Measurements from ENCODE around the gene NMNAT2. TPM values are rescaled to one million over a fixed set of nuclear protein-coding genes. Genes with fewer than 3 reads are reported as not detected.

Gene NMNAT2
- not detected in 2 replicates for total RNA-seq

GRCh38 chr1:183417772-183418491, at the start of gene NMNAT2:
Gene NMNAT2, minus strand, starts transcription at chr1:183418380. Its CDS starts 113 bp downstream, at chr1:183418267.
- DNase-seq (ENCODE audit: low spot score) = no peak
- Mint-ChIP-seq H3K9me3 (no peaks in the 10 kb centered on the region), H3K27ac (no peak within 1 kb of the TSS)

GRCh38 chr1:183467687-183468086, 49.5 kb upstream of the NMNAT2 start:
- DNase-seq (ENCODE audit: low spot score) = no peak
- no peak overlapping the region for H3K27ac Mint-ChIP-seq
- H3K9me3 Mint-ChIP-seq = no peaks in the 10 kb centered on the region
- H3K36me3 Mint-ChIP-seq (ENCODE audit: low read depth) = peaks cover 2% of the 10 kb centered on the region
- H3K27me3 Mint-ChIP-seq (ENCODE audit: low read depth) = peaks cover 25% of the 10 kb centered on the region
- no peak overlapping the region for H3K4me3 Mint-ChIP-seq (ENCODE audit: low read depth)
- peaks cover 14% of the 10 kb centered on the region for H3K4me1 Mint-ChIP-seq (ENCODE audit: low read depth)
- intact Hi-C loops (cut with micrococcal nuclease) = no loop called here

More at GRCh38 chr1:183417772-183418491, at the start of gene NMNAT2:
- Mint-ChIP-seq H3K4me1 (ENCODE audit: low read depth) (peaks cover 15% of the 10 kb centered on the region), H3K4me3 (ENCODE audit: low read depth) (no peak within 1 kb of the TSS), H3K27me3 (ENCODE audit: low read depth) (peaks cover 54% of the 10 kb centered on the region), H3K36me3 (ENCODE audit: low read depth) (no peaks in the 10 kb centered on the region)
- intact Hi-C loops (cut with micrococcal nuclease) = no loop called here

- H3K4me3 Mint-ChIP-seq (ENCODE audit: low read depth) = no peak overlapping the region
- no peaks in the 10 kb centered on the region for H3K9me3 Mint-ChIP-seq
- H3K27me3 Mint-ChIP-seq (ENCODE audit: low read depth) = peaks cover 34% of the 10 kb centered on the region
- no peak overlapping the region for H3K27ac Mint-ChIP-seq
- no peak for DNase-seq (ENCODE audit: low spot score)
- peaks cover 14% of the 10 kb centered on the region for H3K4me1 Mint-ChIP-seq (ENCODE audit: low read depth)
- H3K36me3 Mint-ChIP-seq (ENCODE audit: low read depth) = no peaks in the 10 kb centered on the region
- intact Hi-C loops (cut with micrococcal nuclease) = no loop called here
These were observed 48.6 kb upstream of the NMNAT2 start for GRCh38 chr1:183466781-183467180.

- Mint-ChIP-seq H3K4me3 (ENCODE audit: low read depth) (no peak overlapping the region), H3K27ac (no peak overlapping the region), H3K27me3 (ENCODE audit: low read depth) (peaks cover 55% of the 10 kb centered on the region), H3K4me1 (ENCODE audit: low read depth) (peaks cover 8% of the 10 kb centered on the region), H3K9me3 (no peaks in the 10 kb centered on the region), H3K36me3 (ENCODE audit: low read depth) (no peaks in the 10 kb centered on the region)
- DNase-seq (ENCODE audit: low spot score) = no peak
- intact Hi-C loops (cut with micrococcal nuclease) = no loop called here
These were observed 45.4 kb upstream of the NMNAT2 start for GRCh38 chr1:183463566-183463965.

- Mint-ChIP-seq H3K4me3 (ENCODE audit: low read depth) (no peak overlapping the region), H3K27me3 (ENCODE audit: low read depth) (peaks cover 60% of the 10 kb centered on the region), H3K4me1 (ENCODE audit: low read depth) (no peaks in the 10 kb centered on the region), H3K27ac (no peak overlapping the region), H3K36me3 (ENCODE audit: low read depth) (no peaks in the 10 kb centered on the region), H3K9me3 (no peaks in the 10 kb centered on the region)
- intact Hi-C loops (cut with micrococcal nuclease) = no loop called here
- no peak for DNase-seq (ENCODE audit: low spot score)
These were observed 43.2 kb upstream of the NMNAT2 start for GRCh38 chr1:183461350-183461749.

GRCh38 chr1:183460596-183460995, 42.4 kb upstream of the NMNAT2 start:
- no peak for DNase-seq (ENCODE audit: low spot score)
- intact Hi-C loops (cut with micrococcal nuclease) = no loop called here
- no peak overlapping the region for H3K4me3 Mint-ChIP-seq (ENCODE audit: low read depth)
- H3K27ac Mint-ChIP-seq = no peak overlapping the region
- H3K27me3 Mint-ChIP-seq (ENCODE audit: low read depth) = peaks cover 61% of the 10 kb centered on the region
- H3K9me3 Mint-ChIP-seq = no peaks in the 10 kb centered on the region
- H3K36me3 Mint-ChIP-seq (ENCODE audit: low read depth) = no peaks in the 10 kb centered on the region
- H3K4me1 Mint-ChIP-seq (ENCODE audit: low read depth) = no peaks in the 10 kb centered on the region

- no peak overlapping the region for H3K27ac Mint-ChIP-seq
- H3K4me3 Mint-ChIP-seq (ENCODE audit: low read depth) = no peak overlapping the region
- no peaks in the 10 kb centered on the region for H3K9me3 Mint-ChIP-seq
- peaks cover 43% of the 10 kb centered on the region for H3K27me3 Mint-ChIP-seq (ENCODE audit: low read depth)
- H3K4me1 Mint-ChIP-seq (ENCODE audit: low read depth) = no peaks in the 10 kb centered on the region
- H3K36me3 Mint-ChIP-seq (ENCODE audit: low read depth) = no peaks in the 10 kb centered on the region
- intact Hi-C loops (cut with micrococcal nuclease) = no loop called here
- no peak for DNase-seq (ENCODE audit: low spot score)
These were observed 39.3 kb upstream of the NMNAT2 start for GRCh38 chr1:183457449-183457848.

- intact Hi-C loops (cut with micrococcal nuclease) = no loop called here
- no peak overlapping the region for H3K27ac Mint-ChIP-seq
- no peaks in the 10 kb centered on the region for H3K36me3 Mint-ChIP-seq (ENCODE audit: low read depth)
- no peak overlapping the region for H3K4me3 Mint-ChIP-seq (ENCODE audit: low read depth)
- H3K9me3 Mint-ChIP-seq = no peaks in the 10 kb centered on the region
- no peak for DNase-seq (ENCODE audit: low spot score)
- H3K4me1 Mint-ChIP-seq (ENCODE audit: low read depth) = no peaks in the 10 kb centered on the region
- H3K27me3 Mint-ChIP-seq (ENCODE audit: low read depth) = peaks cover 41% of the 10 kb centered on the region
These were observed 38.6 kb upstream of the NMNAT2 start for GRCh38 chr1:183456826-183457225.

GRCh38 chr1:183454377-183454776, 36.2 kb upstream of the NMNAT2 start:
- Mint-ChIP-seq H3K4me3 (ENCODE audit: low read depth) (no peak overlapping the region), H3K27me3 (ENCODE audit: low read depth) (peaks cover 25% of the 10 kb centered on the region), H3K27ac (no peak overlapping the region), H3K4me1 (ENCODE audit: low read depth) (no peaks in the 10 kb centered on the region), H3K36me3 (ENCODE audit: low read depth) (no peaks in the 10 kb centered on the region), H3K9me3 (no peaks in the 10 kb centered on the region)
- DNase-seq (ENCODE audit: low spot score) = no peak
- intact Hi-C loops (cut with micrococcal nuclease) = no loop called here

- no peak for DNase-seq (ENCODE audit: low spot score)
- intact Hi-C loops (cut with micrococcal nuclease) = no loop called here
- H3K9me3 Mint-ChIP-seq = no peaks in the 10 kb centered on the region
- H3K36me3 Mint-ChIP-seq (ENCODE audit: low read depth) = no peaks in the 10 kb centered on the region
- no peaks in the 10 kb centered on the region for H3K4me1 Mint-ChIP-seq (ENCODE audit: low read depth)
- H3K4me3 Mint-ChIP-seq (ENCODE audit: low read depth) = no peak overlapping the region
- no peak overlapping the region for H3K27ac Mint-ChIP-seq
- H3K27me3 Mint-ChIP-seq (ENCODE audit: low read depth) = peaks cover 13% of the 10 kb centered on the region
These were observed 31.9 kb upstream of the NMNAT2 start for GRCh38 chr1:183450093-183450492.

- Mint-ChIP-seq H3K27ac (no peak overlapping the region), H3K4me1 (ENCODE audit: low read depth) (no peaks in the 10 kb centered on the region), H3K27me3 (ENCODE audit: low read depth) (peaks cover 15% of the 10 kb centered on the region), H3K9me3 (no peaks in the 10 kb centered on the region), H3K36me3 (ENCODE audit: low read depth) (no peaks in the 10 kb centered on the region), H3K4me3 (ENCODE audit: low read depth) (no peak overlapping the region)
- intact Hi-C loops (cut with micrococcal nuclease) = no loop called here
- no peak for DNase-seq (ENCODE audit: low spot score)
These were observed 31.1 kb upstream of the NMNAT2 start for GRCh38 chr1:183449223-183449770.

GRCh38 chr1:183444243-183444642, 26.1 kb upstream of the NMNAT2 start:
- DNase-seq (ENCODE audit: low spot score) = no peak
- Mint-ChIP-seq H3K4me1 (ENCODE audit: low read depth) (no peaks in the 10 kb centered on the region), H3K9me3 (no peaks in the 10 kb centered on the region), H3K4me3 (ENCODE audit: low read depth) (no peak overlapping the region), H3K27me3 (ENCODE audit: low read depth) (peaks cover 19% of the 10 kb centered on the region), H3K27ac (no peak overlapping the region), H3K36me3 (ENCODE audit: low read depth) (no peaks in the 10 kb centered on the region)
- intact Hi-C loops (cut with micrococcal nuclease) = no loop called here

GRCh38 chr1:183443466-183443865, 25.3 kb upstream of the NMNAT2 start:
- intact Hi-C loops (cut with micrococcal nuclease) = no loop called here
- Mint-ChIP-seq H3K27me3 (ENCODE audit: low read depth) (peaks cover 19% of the 10 kb centered on the region), H3K9me3 (no peaks in the 10 kb centered on the region), H3K4me1 (ENCODE audit: low read depth) (no peaks in the 10 kb centered on the region), H3K4me3 (ENCODE audit: low read depth) (no peak overlapping the region), H3K27ac (no peak overlapping the region), H3K36me3 (ENCODE audit: low read depth) (no peaks in the 10 kb centered on the region)
- no peak for DNase-seq (ENCODE audit: low spot score)
